ENCODE results near the gene ADAD2. TPM values are rescaled to one million over a fixed set of nuclear protein-coding genes. Genes with fewer than 3 reads are reported as not detected.

ADAD2 gene
- total and polyA plus RNA-seq, 2 donors (not counting 3 experiments of a cell fraction or from before 2014, with no cell fraction given): 0.04 TPM; not detected in 1

GRCh38 chr16:84234321-84235241 lies 43.6 kb downstream of the ADAD2 start:
- Histone ChIP-seq H2AFZ (ENCODE audit: low read depth, low read length) (no peak overlapping the region), H3K9me1 (replicated peaks; ENCODE audit: control insufficient read depth, extremely low read depth, insufficient read depth, low read length) (no peaks in the 10 kb centered on the region), H3K27me3 (ENCODE audit: control insufficient read depth in 2 of 2, insufficient read depth in 2 of 2, low read length in 2 of 2) (peaks cover 3 to 6% of the 10 kb centered on the region in 2 experiments), H3K27ac (ENCODE audit: insufficient read depth, low read depth, low read length) (no peak overlapping the region), H3K36me3 (ENCODE audit: control insufficient read depth in 2 of 2, extremely low read depth in 1 of 2, insufficient read depth in 2 of 2, low read length in 2 of 2) (no peaks in the 10 kb centered on the region), H3K9me3 (replicated peaks; ENCODE audit: control insufficient read depth, insufficient read depth, low read length) (no peaks in the 10 kb centered on the region), H3K4me1 (ENCODE audit: control insufficient read depth, extremely low read depth, insufficient read depth, low read length) (no peaks in the 10 kb centered on the region), H4K20me1 (replicated peaks; ENCODE audit: control insufficient read depth, extremely low read depth, insufficient read depth, low read length) (no peaks in the 10 kb centered on the region), H3K79me2 (ENCODE audit: control insufficient read depth, insufficient read depth, low read length) (no peaks in the 10 kb centered on the region), H3K4me2 (ENCODE audit: insufficient read depth, low read length) (no peak overlapping the region), H3K9ac (replicated peaks; ENCODE audit: extremely low read depth, insufficient read depth, low read length) (no peak overlapping the region), H3K4me3 (replicated peaks in 1 of 3; ENCODE audit: insufficient read depth in 1 of 3, low read depth in 1 of 3, low read length in 3 of 3) (no peak overlapping the region)
- TF ChIP-seq MYC (IDR thresholded peaks at IDR 0.05; ENCODE audit: low read depth, low read length) (no peak), GATA2 (IDR thresholded peaks at IDR 0.05; ENCODE audit: insufficient read depth, insufficient read length, low read depth, low read length) (no peak), EZH2 (IDR thresholded peaks at IDR 0.05; ENCODE audit: borderline replicate concordance, low read depth, low read length, severe bottlenecking) (no peak), POLR2AphosphoS5 (IDR thresholded peaks at IDR 0.05; ENCODE audit: insufficient read depth, low read depth, low read length) (no peak), JUN (IDR thresholded peaks at IDR 0.05; ENCODE audit: borderline replicate concordance, insufficient read depth, insufficient read length, low read depth) (no peak), MAX (IDR thresholded peaks at IDR 0.05; ENCODE audit: insufficient read depth, insufficient read length) (no peak), FOS (IDR thresholded peaks at IDR 0.05; ENCODE audit: borderline replicate concordance, insufficient read depth, low read length) (no peak), CTCF (IDR thresholded peaks at IDR 0.05; ENCODE audit: extremely low read depth in 1 of 2, insufficient read depth in 1 of 2, low read depth in 1 of 2, low read length in 2 of 2) (no peak), POLR2A (IDR thresholded peaks at IDR 0.05; ENCODE audit: low read depth, low read length) (no peak)
- BruUV-seq (replicated peaks): no TSS peak
- DNase-seq (ENCODE audit: low read depth, low spot score) (no peak), FAIRE-seq (no peak)
- dilution Hi-C loops (cut with MboI; ENCODE audit: extremely low pct_ligation_motif_present, low sequenced_read_pairs) (loop anchor here (25.0 kb wide), 1 partner anchor 178 kb away; no protein-coding TSS in a partner anchor), intact Hi-C loops (cut with micrococcal nuclease) (no loop called here)
- POLR2A ChIA-PET: no interaction called here
- CTCF ChIA-PET: interaction anchor here (1.7 to 1.9 kb wide), 2 partner anchors 48 kb away, joined by 4 to 6 read pairs; partner anchors contain the start of gene TAF1C
